GM21723 (cell line): ENCODE data around the gene SNED1.

Experiments
- ATAC-seq: cut with Tn5 transposase; IDR thresholded peaks from one replicate; pipeline ENCODE4 v1.9.1; 2021; ENCODE audit warnings: mild to moderate bottlenecking, moderate library complexity; ENCODE audit not compliant: unreplicated experiment

The SNED1 gene

DNA sequence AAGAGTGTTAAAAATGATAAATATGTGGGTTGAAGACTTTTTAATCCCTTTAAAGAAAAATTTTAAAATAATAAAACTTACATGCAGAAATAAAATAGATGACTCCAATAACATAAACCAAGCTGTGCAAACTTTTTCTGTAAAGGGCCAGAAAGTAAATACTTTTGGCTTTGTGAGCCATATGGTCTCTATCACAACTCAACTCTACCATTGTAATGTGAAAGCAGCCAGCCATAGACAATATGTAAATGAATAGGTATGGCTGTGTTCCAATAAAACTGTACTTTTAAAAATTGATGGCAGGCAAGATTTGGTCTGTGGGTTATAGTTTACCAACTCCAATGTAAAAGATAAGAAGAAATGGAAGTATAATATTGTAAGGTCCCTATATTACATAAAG is 45.2 kb downstream of the SNED1 start:
- no peak for ATAC-seq

- no peak for ATAC-seq
These were observed 49.0 kb downstream of the SNED1 start for GRCh38 chr2:241047253-241048010.

GRCh38 chr2:241048149-241048948 is 49.9 kb downstream of the SNED1 start:
- no peak for ATAC-seq

DNA sequence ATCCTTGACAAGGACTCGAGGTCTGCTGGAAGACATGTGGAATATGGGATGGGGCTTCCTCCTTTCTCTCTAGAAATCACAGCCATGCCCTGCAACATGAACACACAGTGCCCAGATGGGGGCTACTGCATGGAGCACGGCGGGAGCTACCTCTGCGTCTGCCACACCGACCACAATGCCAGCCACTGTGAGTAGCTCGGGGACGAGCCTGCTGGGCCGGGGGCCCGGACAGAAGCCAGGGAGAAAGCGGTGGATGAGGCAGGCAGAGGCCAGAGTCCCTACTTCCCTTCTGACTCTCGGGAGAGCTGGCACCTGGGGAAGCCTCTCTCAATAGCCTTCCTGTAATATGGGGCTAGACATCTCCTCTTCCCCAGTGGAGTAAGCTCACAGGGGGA is 50.5 kb downstream of the SNED1 start:
- ATAC-seq, result no peak

DNA sequence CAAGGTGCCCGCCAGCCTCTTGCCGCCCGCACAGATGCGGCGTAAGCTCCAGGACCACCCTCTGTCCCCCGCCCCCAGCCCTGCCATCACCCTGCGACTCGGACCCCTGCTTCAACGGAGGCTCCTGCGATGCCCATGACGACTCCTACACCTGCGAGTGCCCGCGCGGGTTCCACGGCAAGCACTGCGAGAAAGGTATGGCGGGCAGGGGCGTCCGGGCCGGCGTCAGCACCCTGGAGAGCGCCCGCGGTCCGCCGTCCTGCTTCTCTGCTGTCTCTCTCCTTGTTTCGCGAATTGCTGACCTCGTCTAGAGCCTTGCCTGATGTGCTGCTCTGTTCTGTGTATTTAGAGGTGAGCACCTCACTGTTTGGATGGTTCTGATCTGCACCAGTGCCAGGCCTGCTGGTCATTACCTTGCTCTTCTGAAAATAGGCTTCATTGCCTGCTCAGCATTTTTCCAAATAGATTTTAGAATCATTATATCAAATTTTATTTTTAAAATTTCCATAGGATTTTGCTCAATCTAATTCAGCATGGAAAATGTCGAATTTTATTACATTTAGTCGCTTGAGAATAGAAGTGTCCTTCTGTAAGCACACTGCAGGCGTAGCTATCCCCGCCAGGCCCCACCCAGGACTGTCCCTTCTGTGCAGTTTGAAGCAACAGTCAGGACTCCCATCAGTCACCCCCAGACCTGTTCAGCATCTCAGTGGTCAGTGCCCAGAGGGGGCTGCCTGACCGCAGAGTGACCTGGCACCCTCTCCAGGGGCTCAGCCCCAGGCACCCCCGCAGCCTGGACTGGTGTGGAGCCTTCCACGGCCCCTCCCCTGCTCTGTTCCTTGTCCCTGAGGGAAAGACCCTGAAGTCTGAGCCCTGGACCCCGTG is 51.6 kb downstream of the SNED1 start:
- no peak for ATAC-seq

DNA sequence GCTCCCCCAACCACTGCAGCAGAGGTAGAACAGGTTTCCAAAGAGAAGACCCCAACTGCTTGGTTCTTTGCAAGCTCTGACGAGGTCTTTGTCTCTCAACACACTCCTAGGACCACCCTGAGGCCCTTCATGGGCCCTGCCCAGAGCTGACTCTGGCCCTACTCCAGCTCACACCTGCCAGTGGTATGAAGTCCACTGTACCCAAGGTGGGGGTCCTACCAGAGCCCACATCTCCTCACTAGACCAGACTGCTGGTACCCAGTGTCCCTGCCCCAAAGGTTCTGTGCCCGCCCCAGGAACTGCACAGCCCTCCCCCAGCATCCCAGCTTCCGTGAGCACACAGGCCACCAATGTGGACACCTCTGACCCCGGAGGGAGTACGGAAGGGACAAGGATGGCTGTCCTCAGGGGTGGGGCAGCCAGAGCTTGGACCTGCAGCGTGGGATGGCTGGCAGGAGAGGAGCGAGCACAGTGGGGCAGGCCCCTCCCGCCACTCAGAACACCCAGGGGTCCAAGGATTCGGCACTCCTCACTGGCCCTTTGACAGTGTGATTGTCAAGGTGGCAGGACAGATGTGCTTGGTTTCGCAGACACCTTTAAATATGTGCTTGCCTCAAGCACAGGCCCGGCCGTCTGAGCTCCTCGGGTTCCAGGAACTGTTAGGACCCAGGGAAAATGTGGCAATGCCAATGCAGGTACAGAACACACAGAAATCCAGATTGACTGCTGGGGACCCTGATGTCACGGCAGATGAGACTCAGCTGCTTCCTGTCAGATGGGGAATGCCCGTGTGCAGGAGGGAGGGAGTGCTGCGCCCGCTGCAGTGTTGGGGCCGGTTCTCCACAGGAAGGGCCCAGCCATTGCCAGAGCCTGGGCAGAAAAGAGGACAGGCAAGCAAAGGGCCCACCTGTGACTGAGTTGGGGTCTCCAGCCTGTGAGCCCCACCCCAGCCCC is 52.5 kb downstream of the SNED1 start:
- no peak for ATAC-seq

- ATAC-seq, result no peak
These were observed 53.4 kb downstream of the SNED1 start for GRCh38 chr2:241051578-241052487.

DNA sequence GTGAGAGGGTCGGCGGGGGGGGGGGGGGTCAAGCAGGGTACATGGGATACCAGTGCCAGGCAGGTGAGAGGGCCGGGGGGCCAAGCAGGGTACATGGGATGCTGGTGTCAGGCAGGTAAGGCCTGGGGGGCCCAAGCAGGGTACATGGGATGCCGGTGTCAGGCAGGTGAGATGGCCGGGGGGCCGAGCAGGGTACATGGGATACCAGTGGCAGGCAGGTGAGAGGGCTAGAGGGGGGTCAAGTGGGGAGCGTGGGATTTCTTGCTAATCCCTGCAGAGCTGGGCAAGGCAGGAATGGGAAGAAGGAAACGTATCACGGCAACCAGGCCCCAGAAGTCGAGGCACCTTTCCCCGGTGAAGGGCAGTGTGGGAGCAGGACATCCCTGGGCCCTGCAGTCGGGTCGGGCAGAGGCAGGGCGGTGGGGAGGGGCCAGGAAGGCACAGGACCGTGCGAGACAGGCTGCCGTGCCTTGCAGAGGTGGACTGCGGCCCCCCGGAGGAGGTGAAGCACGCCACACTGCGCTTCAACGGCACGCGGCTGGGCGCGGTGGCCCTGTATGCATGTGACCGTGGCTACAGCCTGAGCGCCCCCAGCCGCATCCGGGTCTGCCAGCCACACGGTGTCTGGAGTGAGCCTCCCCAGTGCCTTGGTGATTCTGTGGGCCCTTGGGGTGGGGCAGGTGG is 54.4 kb downstream of the SNED1 start:
- no peak for ATAC-seq

- no peak for ATAC-seq
These were observed 55.3 kb downstream of the SNED1 start for GRCh38 chr2:241053576-241054251.

DNA sequence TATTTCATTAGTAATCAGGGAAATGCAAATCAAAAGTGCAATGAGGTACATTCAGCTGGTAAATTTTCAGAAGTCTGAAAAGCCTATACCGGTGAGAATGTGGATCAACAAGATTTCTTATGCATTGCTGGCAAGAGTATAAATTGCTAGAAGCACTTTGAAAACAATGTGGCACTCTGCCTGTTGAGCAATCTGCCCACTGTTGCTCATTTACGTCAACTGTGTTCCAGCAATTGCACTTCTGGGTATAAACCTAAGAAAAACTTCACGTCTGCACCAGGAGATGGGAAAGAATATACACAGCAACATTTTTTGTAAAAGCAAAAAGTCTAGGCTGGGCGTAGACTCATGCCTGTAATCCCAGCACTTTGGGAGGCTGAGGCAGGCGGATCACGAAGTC is 62.9 kb downstream of the SNED1 start:
- ATAC-seq, result no peak

GRCh38 chr2:241062389-241063092 is 64.1 kb downstream of the SNED1 start:
- ATAC-seq, result no peak

DNA sequence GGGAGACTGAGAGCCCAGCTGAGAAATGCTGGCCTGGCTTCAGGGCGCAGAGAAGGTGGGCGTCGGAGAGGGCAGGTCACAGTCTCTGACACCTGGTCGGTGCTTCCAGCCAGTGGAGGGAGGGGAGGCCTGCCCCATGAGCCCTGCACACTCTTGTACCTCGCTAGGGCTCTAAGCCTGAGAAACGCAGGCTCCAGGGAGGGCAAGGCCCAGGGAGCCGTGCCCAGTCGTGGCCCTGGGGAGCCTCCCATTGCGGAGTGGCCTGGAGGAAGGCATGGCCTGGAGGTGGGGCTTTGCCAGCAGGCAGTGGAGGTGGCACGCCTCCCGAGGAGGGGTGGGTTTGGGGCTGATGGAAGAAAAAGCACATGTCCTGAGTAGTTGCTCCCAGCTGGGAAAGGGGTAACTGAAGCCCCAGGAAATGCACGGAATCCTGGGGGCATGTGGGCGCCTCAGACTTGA is 64.7 kb downstream of the SNED1 start:
- no peak for ATAC-seq

- ATAC-seq, result no peak
These were observed 65.2 kb downstream of the SNED1 start for GRCh38 chr2:241063587-241063986.

DNA sequence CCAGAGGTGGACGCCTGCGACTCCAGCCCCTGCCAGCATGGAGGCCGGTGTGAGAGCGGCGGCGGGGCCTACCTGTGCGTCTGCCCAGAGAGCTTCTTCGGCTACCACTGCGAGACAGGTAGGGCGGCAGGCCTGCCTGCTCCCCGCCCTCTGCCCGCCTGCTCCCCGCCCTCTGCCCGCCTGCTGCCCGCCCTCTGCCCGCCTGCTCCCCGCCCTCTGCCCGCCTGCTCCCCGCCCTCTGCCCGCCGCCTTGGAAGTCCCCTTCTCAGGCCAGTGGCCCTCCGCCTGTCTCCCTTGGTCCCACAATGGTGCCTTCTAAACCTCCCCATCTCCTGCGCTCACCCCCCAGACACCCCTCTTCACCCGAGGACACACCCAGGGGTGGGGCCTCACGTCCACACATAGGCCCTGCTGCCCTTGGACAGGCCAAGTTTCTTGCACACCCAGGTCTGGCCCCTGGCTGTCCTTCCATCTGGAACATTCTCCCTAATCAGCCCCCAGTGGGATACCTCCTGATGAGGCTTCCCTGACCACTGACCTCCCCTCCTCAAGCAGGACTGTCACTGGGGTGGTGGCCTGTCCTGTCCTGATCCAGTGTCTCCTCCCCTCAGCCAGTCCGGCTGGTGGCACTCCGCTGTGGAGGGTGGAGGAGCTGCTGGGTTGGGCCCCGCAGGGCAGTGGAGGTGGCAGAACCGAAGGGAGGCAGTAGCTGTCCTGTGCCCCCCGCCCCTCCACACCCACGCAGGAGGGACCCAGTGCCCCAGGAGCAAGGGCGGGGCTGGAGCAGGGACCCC is 65.8 kb downstream of the SNED1 start:
- no peak for ATAC-seq

GRCh38 chr2:241064802-241065354 is 66.5 kb downstream of the SNED1 start:
- ATAC-seq, result no peak

DNA sequence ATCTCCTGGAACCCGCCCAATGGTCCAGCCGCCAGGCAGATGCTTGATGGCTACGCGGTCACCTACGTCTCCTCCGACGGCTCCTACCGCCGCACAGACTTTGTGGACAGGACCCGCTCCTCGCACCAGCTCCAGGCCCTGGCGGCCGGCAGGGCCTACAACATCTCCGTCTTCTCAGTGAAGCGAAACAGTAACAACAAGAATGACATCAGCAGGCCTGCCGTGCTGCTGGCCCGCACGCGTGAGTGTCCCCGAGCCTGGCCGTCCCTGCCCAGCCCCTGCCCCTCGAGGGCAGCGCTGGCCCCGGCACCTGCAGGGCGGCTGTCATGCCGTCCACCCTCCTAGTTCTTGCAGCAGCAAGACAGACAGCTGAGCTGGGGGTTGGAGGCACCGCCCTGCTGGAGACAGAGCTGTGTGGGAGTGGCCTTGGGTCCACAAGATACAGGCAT is 67.0 kb downstream of the SNED1 start:
- no peak for ATAC-seq
